Tibial nerve (tissue), 4 donors: ENCODE measurements around the gene BANP.

Source experiments
- EP300 ChIP-seq, 2 donors: sonication (generic); formaldehyde crosslinking; IDR thresholded peaks; one replicate each; pipeline ENCODE4 v1.6.1; 2017; ENCODE audit warnings: antibody characterized with exemption in 2 of 2, mild to moderate bottlenecking in 1 of 2
- POLR2A ChIP-seq, 2 donors: fragments of 450-650 bp; IDR thresholded peaks; one replicate each; pipeline ENCODE4 v1.6.1; 2017; ENCODE audit warnings: antibody characterized with exemption in 2 of 2, mild to moderate bottlenecking in 2 of 2, moderate library complexity in 2 of 2
- TF ChIP-seq, protein P1 (sequence below), 5 experiments: fragments of 200-600 bp in 3 of 5; fragments of 450-650 bp in 2 of 5; sonication (generic) in 3 of 5; IDR thresholded peaks; one replicate each; pipeline ENCODE4 v1.5.1; 2016 to 2019; ENCODE audit warnings: antibody characterized with exemption in 5 of 5, mild to moderate bottlenecking in 3 of 5, moderate library complexity in 2 of 5

DNA sequence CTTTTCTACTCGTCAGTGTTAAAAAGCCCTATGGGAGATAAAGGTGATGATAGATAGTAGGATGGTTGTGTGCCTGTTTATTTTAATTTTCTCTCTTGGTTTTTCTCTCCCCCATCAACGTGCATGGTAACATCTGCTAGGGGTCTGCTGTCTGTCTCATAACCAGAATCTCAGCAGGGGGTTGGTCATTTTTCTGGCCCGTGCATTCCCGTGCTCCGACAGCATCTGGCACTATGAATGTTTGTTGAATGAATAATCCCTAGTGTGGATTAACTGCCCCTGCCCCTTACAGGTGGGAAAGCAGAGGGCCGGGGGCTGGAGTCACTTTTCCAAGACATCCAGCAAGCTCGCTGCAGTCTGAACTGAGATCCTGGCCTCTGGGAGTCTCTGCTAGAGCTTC, 21.2 kb upstream of the BANP start:
- TF ChIP-seq POLR2A (IDR thresholded peaks at IDR 0.05) (no peak), EP300 (IDR thresholded peaks at IDR 0.05) (no peak)
- TF ChIP-seq, protein P1, sequence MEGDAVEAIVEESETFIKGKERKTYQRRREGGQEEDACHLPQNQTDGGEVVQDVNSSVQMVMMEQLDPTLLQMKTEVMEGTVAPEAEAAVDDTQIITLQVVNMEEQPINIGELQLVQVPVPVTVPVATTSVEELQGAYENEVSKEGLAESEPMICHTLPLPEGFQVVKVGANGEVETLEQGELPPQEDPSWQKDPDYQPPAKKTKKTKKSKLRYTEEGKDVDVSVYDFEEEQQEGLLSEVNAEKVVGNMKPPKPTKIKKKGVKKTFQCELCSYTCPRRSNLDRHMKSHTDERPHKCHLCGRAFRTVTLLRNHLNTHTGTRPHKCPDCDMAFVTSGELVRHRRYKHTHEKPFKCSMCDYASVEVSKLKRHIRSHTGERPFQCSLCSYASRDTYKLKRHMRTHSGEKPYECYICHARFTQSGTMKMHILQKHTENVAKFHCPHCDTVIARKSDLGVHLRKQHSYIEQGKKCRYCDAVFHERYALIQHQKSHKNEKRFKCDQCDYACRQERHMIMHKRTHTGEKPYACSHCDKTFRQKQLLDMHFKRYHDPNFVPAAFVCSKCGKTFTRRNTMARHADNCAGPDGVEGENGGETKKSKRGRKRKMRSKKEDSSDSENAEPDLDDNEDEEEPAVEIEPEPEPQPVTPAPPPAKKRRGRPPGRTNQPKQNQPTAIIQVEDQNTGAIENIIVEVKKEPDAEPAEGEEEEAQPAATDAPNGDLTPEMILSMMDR (IDR thresholded peaks at IDR 0.05): no peak
